KG1 (cell line): ENCODE results near the gene CYFIP1.

Source experiments
- DNase-seq: peaks from one replicate; lab custom pipeline; 2025; lab: John Stamatoyannopoulos, UW

Gene CYFIP1

DNA sequence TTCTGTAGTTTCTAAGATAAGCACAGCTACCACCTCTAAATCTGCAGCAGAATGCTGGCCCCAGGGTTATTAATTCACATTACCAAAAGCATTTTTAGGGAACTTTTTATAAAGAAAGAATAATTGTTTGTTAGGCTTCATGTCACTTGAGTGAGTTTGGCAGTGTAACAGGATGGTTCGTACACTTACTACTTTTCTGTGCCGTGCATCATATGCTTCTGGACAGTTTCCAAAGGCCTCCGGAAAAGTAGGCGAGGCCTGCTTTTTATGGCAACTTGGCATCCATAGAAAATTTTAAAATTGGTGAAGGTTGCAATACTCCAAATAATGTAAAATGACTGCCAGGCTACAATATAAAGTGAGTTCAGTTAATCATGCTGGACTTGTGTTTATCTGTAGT, 111.7 kb downstream of the CYFIP1 start:
- no peak for DNase-seq

DNA sequence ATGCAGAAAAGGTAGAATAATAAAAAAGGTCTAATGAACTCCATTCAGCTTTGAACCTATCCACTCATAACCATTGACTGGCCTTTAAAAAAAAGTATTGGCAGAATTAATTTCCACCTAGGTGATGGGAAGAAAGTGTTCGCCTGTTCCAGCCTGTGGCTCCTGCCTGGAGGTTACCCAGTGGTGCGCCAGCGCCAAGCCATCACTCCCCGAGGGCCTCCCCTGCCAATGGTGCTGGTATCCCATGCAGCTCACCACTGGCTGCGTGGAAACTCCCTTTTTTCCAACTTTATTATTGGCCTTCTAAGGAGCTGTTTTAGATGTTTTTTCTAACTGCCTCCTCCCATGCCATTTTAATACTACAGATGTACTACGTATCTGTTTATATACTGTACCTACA, 112.3 kb downstream of the CYFIP1 start:
- DNase-seq, result no peak

GRCh38 chr15:22866079-22866478, 114.1 kb downstream of the CYFIP1 start:
- no peak for DNase-seq

GRCh38 chr15:22863356-22863755, 116.8 kb downstream of the CYFIP1 start:
- no peak for DNase-seq

GRCh38 chr15:22861161-22861560, 119.0 kb downstream of the CYFIP1 start:
- no peak for DNase-seq

DNA sequence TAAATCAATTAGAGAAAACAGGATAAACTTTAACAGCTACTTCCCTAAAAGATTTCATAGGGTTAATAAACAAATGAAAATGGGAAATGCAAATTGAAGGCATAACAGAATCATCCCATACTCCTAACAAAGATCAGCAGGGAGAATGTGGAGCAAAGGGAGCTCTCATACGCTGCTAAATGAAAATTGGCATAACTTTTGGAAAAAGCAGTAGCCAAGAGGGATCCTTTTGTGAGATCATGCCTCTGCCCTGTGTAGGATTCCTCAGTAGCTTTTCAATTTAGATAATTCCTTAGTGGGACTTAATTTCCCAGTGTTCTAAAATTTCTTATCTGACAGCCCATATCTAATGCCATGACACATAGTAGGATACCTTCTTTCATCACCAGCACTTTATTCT, 123.5 kb downstream of the CYFIP1 start:
- no peak for DNase-seq

GRCh38 chr15:22855791-22856190, 124.4 kb downstream of the CYFIP1 start:
- no peak for DNase-seq

GRCh38 chr15:22851513-22851912, 128.7 kb downstream of the CYFIP1 start:
- DNase-seq, result no peak

DNA sequence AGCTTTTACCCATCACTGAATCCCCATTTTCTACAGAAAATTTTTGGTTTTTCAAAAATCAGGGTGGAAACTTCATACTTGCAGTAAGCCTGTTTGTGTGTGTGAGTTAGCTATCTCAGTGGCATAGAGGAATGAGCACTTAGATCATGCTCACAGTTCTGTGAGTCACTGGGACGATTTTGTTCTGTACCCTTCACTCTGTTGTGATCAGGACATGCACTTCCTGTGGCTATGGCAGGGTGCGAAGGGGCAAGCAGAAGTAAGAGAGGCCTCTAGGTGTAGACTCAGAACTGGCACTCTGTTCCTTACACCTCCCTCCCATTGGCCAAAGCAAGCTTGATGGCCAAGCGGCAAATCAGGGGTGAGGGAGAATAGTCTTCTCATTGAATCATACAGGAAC, 130.1 kb downstream of the CYFIP1 start:
- no peak for DNase-seq

- no peak for DNase-seq
These were observed 134.1 kb downstream of the CYFIP1 start for GRCh38 chr15:22846073-22846472.

DNA sequence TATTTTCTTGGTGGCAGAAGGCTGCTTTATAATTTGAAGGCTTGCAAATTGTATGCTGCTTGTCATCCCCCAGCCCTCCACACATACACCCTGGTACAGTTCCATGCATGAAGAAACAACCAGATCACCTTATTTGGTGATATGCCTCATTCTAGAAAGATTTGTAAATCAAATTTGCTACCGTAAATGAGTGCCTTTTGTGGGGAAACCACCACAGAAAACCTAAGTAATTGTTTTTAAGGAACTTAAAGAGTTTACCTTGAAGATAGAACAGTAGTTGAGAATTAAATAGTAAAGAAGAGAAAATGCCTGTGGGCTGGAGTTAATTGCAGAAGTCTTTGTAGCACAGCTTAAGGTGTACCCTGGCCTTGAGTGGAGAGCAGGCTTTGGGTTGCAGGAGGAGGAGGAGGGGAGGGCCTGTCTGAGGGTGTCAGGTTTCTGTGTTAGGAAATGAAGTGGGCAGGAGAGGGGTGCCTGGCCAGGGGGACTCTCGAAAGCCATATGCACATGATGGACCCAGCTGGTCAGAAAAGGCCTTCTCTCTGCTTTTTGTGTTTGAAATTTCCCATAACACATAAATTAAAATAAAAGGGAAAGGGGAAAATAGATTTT, 134.8 kb downstream of the CYFIP1 start:
- no peak for DNase-seq

DNA sequence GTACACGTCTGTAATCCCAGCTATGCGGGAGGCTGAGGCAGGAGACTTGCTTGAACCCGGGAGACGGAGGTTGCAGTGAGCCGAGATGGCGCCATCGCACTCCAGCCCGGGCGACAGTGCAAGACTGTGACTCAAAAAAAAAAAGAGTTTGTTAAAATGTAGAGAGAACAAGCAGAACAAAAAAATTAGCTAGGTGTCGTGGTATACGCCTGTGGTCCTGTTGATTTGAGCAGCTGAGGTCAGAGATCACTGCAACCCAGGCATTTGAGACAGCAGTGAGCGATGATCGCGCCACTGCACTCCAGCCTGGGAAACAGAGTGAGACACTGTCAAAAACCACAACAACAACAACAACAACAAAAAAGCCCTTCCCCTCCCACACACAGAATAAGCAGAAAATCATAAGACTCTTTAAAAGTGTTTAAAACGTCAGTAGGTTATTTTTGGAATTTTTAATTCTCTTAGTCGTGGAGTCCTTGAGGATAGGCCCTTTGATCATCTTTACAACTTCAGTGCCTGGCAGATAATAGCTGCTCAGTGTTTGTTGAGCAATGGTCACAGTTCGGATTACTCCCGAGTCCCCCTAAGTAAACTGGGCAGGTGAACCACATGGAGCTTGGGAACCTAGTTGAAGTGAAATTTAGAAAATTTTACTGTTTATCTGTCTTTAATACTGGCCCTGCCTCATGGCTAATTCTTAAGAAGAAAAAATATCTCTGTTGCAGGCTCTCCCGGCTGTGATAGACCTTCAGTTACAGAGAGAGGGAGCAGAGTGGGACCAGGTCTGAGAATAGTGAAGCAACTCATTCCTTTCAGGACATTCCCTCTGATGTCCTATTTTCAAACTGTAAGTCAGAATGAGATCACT, 135.5 kb downstream of the CYFIP1 start:
- no peak for DNase-seq

DNA sequence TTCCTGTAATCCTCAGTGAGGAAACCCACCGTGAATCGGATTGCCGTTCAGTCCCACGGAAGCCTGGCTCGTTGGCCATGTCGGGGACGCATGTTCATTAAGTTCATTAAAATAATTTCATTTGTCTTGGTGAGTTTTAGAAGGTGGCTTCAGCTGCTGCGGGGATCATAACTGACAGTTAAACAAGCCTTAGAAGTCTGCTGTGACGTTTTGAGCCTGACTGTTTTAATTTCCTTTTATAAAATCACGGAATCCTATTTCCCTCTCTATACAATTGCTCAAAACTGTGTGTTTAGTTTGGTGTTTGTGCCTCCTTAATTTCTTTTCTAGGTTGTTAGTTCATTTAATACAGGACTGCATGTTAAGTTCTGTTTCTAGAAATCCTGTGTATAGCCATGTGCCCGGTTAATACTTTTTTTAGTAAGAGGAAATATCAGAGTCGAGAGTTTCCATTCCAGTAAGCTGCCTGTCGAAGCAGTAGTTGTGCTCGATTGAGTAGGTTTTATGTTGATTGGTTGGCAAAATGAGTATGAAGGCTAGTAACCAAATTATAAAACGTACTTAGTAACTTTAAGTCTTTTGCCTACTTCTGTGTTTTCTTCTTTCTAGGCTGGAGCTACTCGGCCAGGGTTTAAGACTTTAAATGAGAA, 141.0 kb downstream of the CYFIP1 start:
- DNase-seq, result no peak

DNA sequence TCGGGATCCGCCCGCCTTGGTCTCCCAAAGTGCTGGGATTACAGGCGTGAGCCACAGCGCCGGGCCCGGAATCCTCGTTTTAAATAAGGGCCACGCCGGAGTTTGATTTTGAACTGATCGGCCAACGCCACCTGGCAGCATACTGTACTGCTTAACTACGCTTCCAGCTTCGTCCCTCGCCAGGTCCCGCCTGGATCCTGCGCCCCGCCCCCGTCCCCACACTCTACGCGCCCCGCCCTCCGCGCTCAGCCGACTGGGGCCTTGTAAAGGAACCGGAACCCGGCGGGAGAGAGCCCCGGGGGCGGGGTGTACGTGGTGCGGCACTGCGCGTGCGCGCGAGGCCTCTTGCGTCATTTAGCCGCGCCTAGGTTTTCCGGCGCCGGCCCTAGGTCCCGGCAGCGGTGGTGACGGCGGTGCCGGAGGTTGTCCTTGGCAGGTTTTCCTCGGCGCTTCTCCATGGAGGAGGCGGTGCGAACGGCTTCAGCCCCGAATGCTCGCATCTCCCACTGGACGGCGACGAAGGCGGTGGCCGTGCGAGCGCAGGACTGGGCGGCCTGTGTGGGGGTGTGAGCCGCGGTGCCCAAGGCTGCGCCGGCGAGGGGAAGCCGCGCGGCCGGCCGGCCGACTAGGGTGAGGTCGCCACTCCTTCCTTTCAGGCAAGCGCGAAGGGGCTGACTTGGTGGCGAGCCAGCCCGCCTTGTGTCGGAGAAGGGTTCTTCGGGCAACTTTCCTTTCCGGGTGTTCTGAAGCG, 141.7 kb downstream of the CYFIP1 start, which contains the start of gene NIPA2:
Gene NIPA2, plus strand, starts transcription at position 375 of the 751 bp plus-strand sequence. CDS start 13,066 bp downstream, outside the sequence.
- DNase-seq, result peak; percentile 98

DNA sequence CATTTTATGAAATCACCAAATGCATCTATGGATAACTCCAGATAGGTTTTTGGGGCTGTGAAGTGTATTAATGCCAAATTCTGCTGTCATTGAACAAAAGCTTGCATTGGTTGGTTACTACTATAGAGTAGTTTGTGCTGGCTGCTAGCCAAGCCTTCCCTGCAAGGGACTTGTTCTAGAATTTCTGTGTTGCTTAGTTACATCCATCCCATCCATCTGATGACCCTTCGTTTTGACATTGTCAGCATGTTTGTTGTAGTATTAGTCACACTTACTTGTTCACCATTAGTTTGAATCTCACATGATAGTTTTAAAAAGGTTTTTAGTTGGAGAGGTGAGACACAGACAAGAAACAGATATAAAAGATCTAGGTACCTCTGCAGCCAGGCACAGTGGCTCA, 148.7 kb downstream of the CYFIP1 start:
- DNase-seq, result no peak

- no peak for DNase-seq
These were observed 153.0 kb downstream of the CYFIP1 start for GRCh38 chr15:22827125-22827524.

GRCh38 chr15:22823495-22824128, 156.6 kb downstream of the CYFIP1 start:
- no peak for DNase-seq

DNA sequence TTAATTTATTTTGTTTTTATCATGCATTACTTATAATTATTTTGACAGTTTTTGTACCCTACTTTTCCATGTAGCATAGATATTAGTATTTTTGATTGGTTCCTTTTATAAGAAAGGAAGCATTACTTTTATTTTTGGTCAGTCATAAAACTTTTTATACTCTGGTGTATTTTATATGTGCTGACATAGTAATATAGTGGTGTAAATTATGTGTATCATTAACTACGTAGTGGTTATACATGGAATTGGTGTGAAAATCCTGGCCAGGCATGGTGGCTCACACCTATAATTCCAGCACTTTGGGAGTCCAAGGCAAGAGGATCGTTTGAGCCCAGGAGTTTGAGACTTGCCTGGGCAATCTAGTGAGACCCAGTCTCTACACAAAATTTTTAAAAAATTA, 160.5 kb downstream of the CYFIP1 start:
- no peak for DNase-seq
